Measurements from ENCODE around the gene JMJD8. TPM values are rescaled to one million over a fixed set of nuclear protein-coding genes. Genes with fewer than 3 reads are reported as not detected.

The JMJD8 gene
- polyA plus RNA-seq, 3 donors = 28.7 to 45.3 (median 33.5) TPM

GRCh38 chr16:700684-701584 is 16.8 kb upstream of the JMJD8 start:
- H3K9me3 Mint-ChIP-seq = peaks cover 0 to 17% (median 3%) of the 10 kb centered on the region in 7 donors
- 7% methylated on average over 70 of the region's 76 CpGs for WGBS (ENCODE audit: insufficient coverage)
- DNase-seq = no peak
- H2AFZ ChIP-seq (ENCODE audit: insufficient read depth, low read depth, low read length, poor library complexity, severe bottlenecking) = no peak overlapping the region
- H3K27me3 Mint-ChIP-seq (ENCODE audit: low read depth in 3 of 3) = peaks cover 60 to 88% (median 80%) of the 10 kb centered on the region in 3 donors
- H3K79me2 ChIP-seq (ENCODE audit: insufficient read depth, low read length) = no peaks in the 10 kb centered on the region
- intact Hi-C loops (cut with micrococcal nuclease) = no loop called here
- H3K9me3 ChIP-seq (replicated peaks in 1 of 2; ENCODE audit: control insufficient read depth in 1 of 2, insufficient read depth in 1 of 2, low read length in 2 of 2) = peaks cover 0 to 4% of the 10 kb centered on the region in 2 donors
- H3K27me3 ChIP-seq (ENCODE audit: control insufficient read depth in 2 of 2, insufficient read depth in 2 of 2, low read length in 2 of 2) = peaks cover 7 to 71% of the 10 kb centered on the region in 2 donors
- no peak overlapping the region for H3K27ac Mint-ChIP-seq
- H3K4me1 ChIP-seq (ENCODE audit: control insufficient read depth in 1 of 2, insufficient read depth in 2 of 2, low read length in 2 of 2) = peaks cover 1 to 2% of the 10 kb centered on the region in 2 donors
- H4K20me1 ChIP-seq (ENCODE audit: insufficient read depth, low read length) = no peaks in the 10 kb centered on the region
- H3K4me1 Mint-ChIP-seq = no peaks in the 10 kb centered on the region
- TF ChIP-seq CTCF (IDR thresholded peaks at IDR 0.05) = no peak
- H3K36me3 Mint-ChIP-seq = no peaks in the 10 kb centered on the region
- no peak overlapping the region for H3K4me2 ChIP-seq (replicated peaks; ENCODE audit: extremely low read depth, low read length, poor library complexity, severe bottlenecking)
- H3K9ac ChIP-seq (ENCODE audit: insufficient read depth, low read length, poor library complexity, severe bottlenecking) = no peak overlapping the region
- H3K4me3 Mint-ChIP-seq = peak overlapping the region in 1 of 2 donors; percentile 64
- H3K27ac ChIP-seq (ENCODE audit: low read depth in 1 of 2, low read length in 2 of 2) = no peak overlapping the region
- no peaks in the 10 kb centered on the region for H3K36me3 ChIP-seq (replicated peaks in 1 of 2; ENCODE audit: control insufficient read depth in 1 of 2, insufficient read depth in 2 of 2, low read length in 2 of 2)
- H3K4me3 ChIP-seq (replicated peaks in 1 of 3; ENCODE audit: low read depth in 2 of 3, low read length in 3 of 3) = no peak overlapping the region

- Histone ChIP-seq H3K4me1 (ENCODE audit: control insufficient read depth in 1 of 2, insufficient read depth in 2 of 2, low read length in 2 of 2) (peaks cover 15 to 20% of the 10 kb centered on the region in 2 donors), H3K9me3 (replicated peaks in 1 of 2; ENCODE audit: control insufficient read depth in 1 of 2, insufficient read depth in 1 of 2, low read length in 2 of 2) (peaks cover 0 to 4% of the 10 kb centered on the region in 2 donors), H3K79me2 (ENCODE audit: insufficient read depth, low read length) (no peaks in the 10 kb centered on the region), H3K9ac (ENCODE audit: insufficient read depth, low read length, poor library complexity, severe bottlenecking) (no peak overlapping the region), H4K20me1 (ENCODE audit: insufficient read depth, low read length) (no peaks in the 10 kb centered on the region), H3K27me3 (ENCODE audit: control insufficient read depth in 2 of 2, insufficient read depth in 2 of 2, low read length in 2 of 2) (peaks cover 12 to 75% of the 10 kb centered on the region in 2 donors), H3K36me3 (replicated peaks in 1 of 2; ENCODE audit: control insufficient read depth in 1 of 2, insufficient read depth in 2 of 2, low read length in 2 of 2) (no peaks in the 10 kb centered on the region), H3K4me2 (replicated peaks; ENCODE audit: extremely low read depth, low read length, poor library complexity, severe bottlenecking) (no peak overlapping the region), H3K27ac (ENCODE audit: low read depth in 1 of 2, low read length in 2 of 2) (no peak overlapping the region), H3K4me3 (replicated peaks in 1 of 3; ENCODE audit: low read depth in 2 of 3, low read length in 3 of 3) (no peak overlapping the region), H2AFZ (ENCODE audit: insufficient read depth, low read depth, low read length, poor library complexity, severe bottlenecking) (no peak overlapping the region)
- H3K4me3 Mint-ChIP-seq = no peak overlapping the region
- no peak for DNase-seq
- H3K36me3 Mint-ChIP-seq = no peaks in the 10 kb centered on the region
- intact Hi-C loops (cut with micrococcal nuclease) = no loop called here
- peaks cover 9% of the 10 kb centered on the region for H3K4me1 Mint-ChIP-seq
- WGBS (ENCODE audit: insufficient coverage) = 76% methylated on average over 16 of the region's 19 CpGs
- H3K9me3 Mint-ChIP-seq = peaks cover 0 to 26% (median 7%) of the 10 kb centered on the region in 7 donors
- no peak for TF ChIP-seq CTCF (IDR thresholded peaks at IDR 0.05)
- no peak overlapping the region for H3K27ac Mint-ChIP-seq
- H3K27me3 Mint-ChIP-seq (ENCODE audit: low read depth in 3 of 3) = peaks cover 63 to 96% (median 88%) of the 10 kb centered on the region in 3 donors
Observed at GRCh38 chr16:698911-699671, 15.0 kb upstream of the JMJD8 start.
